GM12878 (cell line): ENCODE data around the gene HNRNPDL. TPM values are rescaled to one million over a fixed set of nuclear protein-coding genes. Genes with fewer than 3 reads are reported as not detected.

ENCODE experiments used
- BACH1 ChIP-seq: fragments of 450-650 bp; IDR thresholded peaks from 2 replicates; pipeline ENCODE4 v1.6.1; 2017; ENCODE audit warnings: mild to moderate bottlenecking, borderline replicate concordance
- BCL11A ChIP-seq: IDR thresholded peaks from 2 replicates; pipeline ENCODE4 v1.6.1; 2011; ENCODE audit warnings: low read depth, low read length
- CBX3 ChIP-seq: fragments of 200-600 bp; sonication (generic); IDR thresholded peaks from 2 replicates; pipeline ENCODE4 v1.6.1; 2016; ENCODE audit warnings: low read depth, borderline replicate concordance
- CBX5 ChIP-seq: sonication (generic); IDR thresholded peaks from 2 replicates; pipeline ENCODE4 v1.6.1; 2016; ENCODE audit warnings: low read depth, moderate library complexity, mild to moderate bottlenecking, inconsistent platforms
- CHD1 ChIP-seq: IDR thresholded peaks from 2 replicates; pipeline ENCODE4 v1.6.1; 2012; ENCODE audit warnings: low read depth, low read length, improper control_type of control experiment
- CTCF ChIP-seq, 3 experiments: IDR thresholded peaks in 2 of 3; conservative IDR thresholded peaks in 1 of 3; 2 replicates each; pipeline ENCODE4 v1.5.1; 2011; ENCODE audit warnings: low read depth in 3 of 3, low read length in 3 of 3, mild to moderate bottlenecking in 3 of 3, control low read depth in 2 of 3, moderate library complexity in 2 of 3, inconsistent platforms in 1 of 3, mixed read lengths in 1 of 3; ENCODE audit not compliant: control insufficient read depth in 2 of 3, insufficient read depth in 1 of 3; ENCODE audit errors: extremely low read depth in 1 of 3
- E2F4 ChIP-seq: IDR thresholded peaks from 2 replicates; pipeline ENCODE4 v1.6.1; 2012; ENCODE audit warnings: low read depth, low read length, improper control_type of control experiment
- EED ChIP-seq: sonication (generic); IDR thresholded peaks from 2 replicates; pipeline ENCODE4 v1.6.1; 2016; ENCODE audit warnings: antibody characterized with exemption, low read depth
- HDAC6 ChIP-seq: fragments of 200-600 bp; sonication (generic); IDR thresholded peaks from one replicate; pipeline ENCODE4 v1.8.0; 2017; ENCODE audit warnings: antibody characterized with exemption; ENCODE audit not compliant: unreplicated experiment
- JUNB ChIP-seq: IDR thresholded peaks from 2 replicates; pipeline ENCODE4 v1.6.1; 2016; ENCODE audit warnings: antibody characterized with exemption, mild to moderate bottlenecking
- MLLT1 ChIP-seq: fragments of 450-650 bp; IDR thresholded peaks from 2 replicates; pipeline ENCODE4 v1.6.1; 2016; ENCODE audit warnings: mild to moderate bottlenecking
- MTA2 ChIP-seq: fragments of 450-650 bp; IDR thresholded peaks from 2 replicates; pipeline ENCODE4 v1.6.1; 2016; ENCODE audit warnings: low read depth, mild to moderate bottlenecking, moderate library complexity
- POLR2A ChIP-seq: IDR thresholded peaks from 2 replicates; pipeline ENCODE4 v1.6.1; 2011; ENCODE audit warnings: low read depth, mild to moderate bottlenecking, low read length
- RAD51 ChIP-seq: fragments of 450-650 bp; IDR thresholded peaks from 2 replicates; pipeline ENCODE4 v1.6.1; 2016; ENCODE audit warnings: moderate library complexity, mild to moderate bottlenecking, inconsistent platforms
- RBBP5 ChIP-seq: fragments of 200-600 bp; sonication (generic); conservative IDR thresholded peaks from 2 replicates; pipeline ENCODE4 v1.6.1; 2016
- SIX5 ChIP-seq: IDR thresholded peaks from 2 replicates; pipeline ENCODE4 v1.6.1; 2011; ENCODE audit warnings: mild to moderate bottlenecking, low read depth, low read length, moderate library complexity; ENCODE audit not compliant: severe bottlenecking
- SMARCA5 ChIP-seq: fragments of 450-650 bp; IDR thresholded peaks from 2 replicates; pipeline ENCODE4 v1.6.1; 2017; ENCODE audit warnings: mild to moderate bottlenecking
- polyA plus RNA-seq, 11 experiments: library from polyadenylated mRNA; depleted of rRNA in 4 of 11; unstranded in 6 of 11; stranded (reverse) in 5 of 11; fragments of >200 nt; fragmentation: Nextera tagmentation in 4 of 11; fragmentation: Illumina TruSeq in 1 of 11; extraction: Ambion mirVana in 4 of 11; extraction: Trizol in 1 of 11; gene quantifications; 1 replicate in 1 of 11; 2 replicates in 10 of 11; pipeline versions ENCODE4 v1.2.1 to v1.2.3, GENCODE V29; 2011 to 2016; ENCODE audit warnings: inconsistent platforms in 2 of 11, missing spikeins in 2 of 11, low read depth in 1 of 11
- total RNA-seq, 4 experiments: library from RNA; depleted of rRNA in 3 of 4; stranded (reverse); fragments of >200 nt in 3 of 4; fragmentation: Illumina TruSeq in 1 of 4; extraction: Trizol in 1 of 4; gene quantifications; 2 replicates each; pipeline versions ENCODE4 v1.2.1 to v1.2.3, GENCODE V29; 2013 to 2021
- TF ChIP-seq, protein P1 (sequence below): fragments of 450-650 bp; IDR thresholded peaks from 2 replicates; pipeline ENCODE4 v1.6.1; 2017; ENCODE audit warnings: mild to moderate bottlenecking, low read depth, inconsistent platforms; ENCODE audit not compliant: poor library complexity, severe bottlenecking
- TF ChIP-seq, protein P2 (sequence below): IDR thresholded peaks from 2 replicates; pipeline ENCODE4 v1.6.1; 2011; ENCODE audit warnings: mild to moderate bottlenecking, low read depth, low read length, moderate library complexity; ENCODE audit not compliant: insufficient replicate concordance
- TF ChIP-seq, protein P3 (sequence below): fragments of 450-650 bp; IDR thresholded peaks from 2 replicates; pipeline ENCODE4 v1.6.1; 2018; ENCODE audit warnings: borderline replicate concordance, mild to moderate bottlenecking; ENCODE audit not compliant: partially characterized antibody

The HNRNPDL gene
- total and polyA plus RNA-seq, 10 of the 15 experiments (the other 5 are each of a cell fraction or from before 2014, with no cell fraction given): 217 to 510 (median 345) TPM

- TF ChIP-seq, protein P1, sequence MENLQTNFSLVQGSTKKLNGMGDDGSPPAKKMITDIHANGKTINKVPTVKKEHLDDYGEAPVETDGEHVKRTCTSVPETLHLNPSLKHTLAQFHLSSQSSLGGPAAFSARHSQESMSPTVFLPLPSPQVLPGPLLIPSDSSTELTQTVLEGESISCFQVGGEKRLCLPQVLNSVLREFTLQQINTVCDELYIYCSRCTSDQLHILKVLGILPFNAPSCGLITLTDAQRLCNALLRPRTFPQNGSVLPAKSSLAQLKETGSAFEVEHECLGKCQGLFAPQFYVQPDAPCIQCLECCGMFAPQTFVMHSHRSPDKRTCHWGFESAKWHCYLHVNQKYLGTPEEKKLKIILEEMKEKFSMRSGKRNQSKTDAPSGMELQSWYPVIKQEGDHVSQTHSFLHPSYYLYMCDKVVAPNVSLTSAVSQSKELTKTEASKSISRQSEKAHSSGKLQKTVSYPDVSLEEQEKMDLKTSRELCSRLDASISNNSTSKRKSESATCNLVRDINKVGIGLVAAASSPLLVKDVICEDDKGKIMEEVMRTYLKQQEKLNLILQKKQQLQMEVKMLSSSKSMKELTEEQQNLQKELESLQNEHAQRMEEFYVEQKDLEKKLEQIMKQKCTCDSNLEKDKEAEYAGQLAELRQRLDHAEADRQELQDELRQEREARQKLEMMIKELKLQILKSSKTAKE: no peak
- peak; percentile 94 for TF ChIP-seq POLR2A
- peak; percentile 98 for TF ChIP-seq SMARCA5
- TF ChIP-seq CBX3: no peak
- TF ChIP-seq MTA2: no peak
- peak; percentile 59; the same call in 1 of the 2 replicates for TF ChIP-seq MLLT1
- TF ChIP-seq RBBP5: no peak
- no peak for TF ChIP-seq SIX5
- TF ChIP-seq, protein P2, sequence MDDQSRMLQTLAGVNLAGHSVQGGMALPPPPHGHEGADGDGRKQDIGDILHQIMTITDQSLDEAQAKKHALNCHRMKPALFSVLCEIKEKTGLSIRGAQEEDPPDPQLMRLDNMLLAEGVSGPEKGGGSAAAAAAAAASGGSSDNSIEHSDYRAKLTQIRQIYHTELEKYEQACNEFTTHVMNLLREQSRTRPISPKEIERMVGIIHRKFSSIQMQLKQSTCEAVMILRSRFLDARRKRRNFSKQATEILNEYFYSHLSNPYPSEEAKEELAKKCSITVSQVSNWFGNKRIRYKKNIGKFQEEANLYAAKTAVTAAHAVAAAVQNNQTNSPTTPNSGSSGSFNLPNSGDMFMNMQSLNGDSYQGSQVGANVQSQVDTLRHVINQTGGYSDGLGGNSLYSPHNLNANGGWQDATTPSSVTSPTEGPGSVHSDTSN: no peak
- no peak; the same call in none of the 2 replicates for TF ChIP-seq CHD1
- TF ChIP-seq CBX5: peak; percentile 81; the same call in 1 of the 2 replicates
- TF ChIP-seq JUNB: no peak
- peak; percentile 68 for TF ChIP-seq BACH1
- no peak for TF ChIP-seq HDAC6
- TF ChIP-seq CTCF (IDR thresholded peaks at IDR 0.05 in 2 of 3, conservative IDR thresholded peaks at IDR 0.05 in 1 of 3; ENCODE audit: control insufficient read depth in 2 of 3, extremely low read depth in 1 of 3, insufficient read depth in 1 of 3, low read depth in 3 of 3, low read length in 3 of 3): peak; percentile 75 to 97 (median 96); a peak in 4 of 6 replicates
- TF ChIP-seq, protein P3, sequence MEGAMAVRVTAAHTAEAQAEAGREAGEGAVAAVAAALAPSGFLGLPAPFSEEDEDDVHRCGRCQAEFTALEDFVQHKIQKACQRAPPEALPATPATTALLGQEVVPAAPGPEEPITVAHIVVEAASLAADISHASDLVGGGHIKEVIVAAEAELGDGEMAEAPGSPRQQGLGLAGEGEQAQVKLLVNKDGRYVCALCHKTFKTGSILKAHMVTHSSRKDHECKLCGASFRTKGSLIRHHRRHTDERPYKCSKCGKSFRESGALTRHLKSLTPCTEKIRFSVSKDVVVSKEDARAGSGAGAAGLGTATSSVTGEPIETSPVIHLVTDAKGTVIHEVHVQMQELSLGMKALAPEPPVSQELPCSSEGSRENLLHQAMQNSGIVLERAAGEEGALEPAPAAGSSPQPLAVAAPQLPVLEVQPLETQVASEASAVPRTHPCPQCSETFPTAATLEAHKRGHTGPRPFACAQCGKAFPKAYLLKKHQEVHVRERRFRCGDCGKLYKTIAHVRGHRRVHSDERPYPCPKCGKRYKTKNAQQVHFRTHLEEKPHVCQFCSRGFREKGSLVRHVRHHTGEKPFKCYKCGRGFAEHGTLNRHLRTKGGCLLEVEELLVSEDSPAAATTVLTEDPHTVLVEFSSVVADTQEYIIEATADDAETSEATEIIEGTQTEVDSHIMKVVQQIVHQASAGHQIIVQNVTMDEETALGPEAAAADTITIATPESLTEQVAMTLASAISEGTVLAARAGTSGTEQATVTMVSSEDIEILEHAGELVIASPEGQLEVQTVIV: no peak
- no peak; the same call in 1 of the 2 replicates for TF ChIP-seq E2F4
- TF ChIP-seq BCL11A: no peak
- no peak for TF ChIP-seq EED
- TF ChIP-seq RAD51: no peak
Observed at GRCh38 chr4:82428969-82429727, 1.1 kb downstream of the HNRNPDL start (continued).
